ENCODE data around the gene MFSD12.
A peak's percentile ranks its signal among the peaks of the same experiment; 100 is the strongest.

The MFSD12 gene

GRCh38 chr19:3506384-3507340 is 50.7 kb downstream of the MFSD12 start:
- Histone ChIP-seq H3K4me2 (ENCODE audit: low read length, poor library complexity, severe bottlenecking) (peak overlapping the region; percentile 87), H3K79me1 (replicated peaks; ENCODE audit: low read length, poor library complexity, severe bottlenecking) (peaks cover 3% of the 10 kb centered on the region), H4K91ac (ENCODE audit: low read length) (peak overlapping the region; percentile 78), H4K8ac (ENCODE audit: low read length) (peak overlapping the region; percentile 43), H2BK15ac (ENCODE audit: low read depth, poor library complexity, severe bottlenecking) (peak overlapping the region; percentile 97), H3K14ac (ENCODE audit: low read length in 2 of 2) (peak overlapping the region; percentile 50 to 90), H3K4me1 (ENCODE audit: control insufficient read depth, insufficient read depth, low read depth, low read length) (peaks cover 38% of the 10 kb centered on the region), H3K4ac (ENCODE audit: low read depth in 1 of 2, low read length in 2 of 2) (peak overlapping the region; percentile 52 to 96), H2BK5ac (ENCODE audit: low read depth, low read length, poor library complexity, severe bottlenecking) (peak overlapping the region; percentile 58), H2BK12ac (ENCODE audit: low read length in 2 of 2) (peak overlapping the region in 1 of 2 experiments; percentile 67), H3K18ac (ENCODE audit: low read depth in 1 of 2, low read length in 2 of 2) (peak overlapping the region; percentile 81), H3K27ac (ENCODE audit: low read length, poor library complexity, severe bottlenecking) (peak overlapping the region; percentile 24), H3K4me3 (ENCODE audit: insufficient read depth in 1 of 2, low read depth in 1 of 2, low read length in 2 of 2) (peak overlapping the region; percentile 92 to 96), H2AFZ (ENCODE audit: low read depth, low read length) (no peak overlapping the region), H2AK5ac (ENCODE audit: low read length, severe bottlenecking) (no peak overlapping the region), H3K9me3 (ENCODE audit: control insufficient read depth, low read length) (no peaks in the 10 kb centered on the region), H3K27me3 (ENCODE audit: control insufficient read depth in 1 of 2, insufficient read depth in 1 of 2, low read length in 2 of 2) (no peaks in the 10 kb centered on the region), H3K23ac (ENCODE audit: low read length in 2 of 2) (peak overlapping the region in 1 of 2 experiments; percentile 61), H2BK120ac (ENCODE audit: low read depth, low read length) (peak overlapping the region; percentile 80), H3K36me3 (ENCODE audit: control insufficient read depth in 1 of 2, insufficient read depth in 2 of 2, low read depth in 1 of 2, low read length in 2 of 2) (peaks cover 19 to 30% of the 10 kb centered on the region in 2 experiments), H3K9ac (ENCODE audit: low read length) (peak overlapping the region; percentile 91)
- peak; percentile 38 for DNase-seq
- under 1% methylated on average over 52 of the region's 69 CpGs for WGBS

- peak within 1 kb of the TSS in 1 of 2 experiments; percentile 75 for H2BK12ac ChIP-seq (ENCODE audit: low read length in 2 of 2)
- peak within 1 kb of the TSS; percentile 97 for H3K9ac ChIP-seq (ENCODE audit: low read length)
- peaks cover 3% of the 10 kb centered on the region for H3K79me1 ChIP-seq (replicated peaks; ENCODE audit: low read length, poor library complexity, severe bottlenecking)
- H3K9me3 ChIP-seq (ENCODE audit: control insufficient read depth, low read length) = no peaks in the 10 kb centered on the region
- H3K4me2 ChIP-seq (ENCODE audit: low read length, poor library complexity, severe bottlenecking) = peak within 1 kb of the TSS; percentile 87
- H2BK15ac ChIP-seq (ENCODE audit: low read depth, poor library complexity, severe bottlenecking) = peak within 1 kb of the TSS; percentile 97
- peak within 1 kb of the TSS in 1 of 2 experiments; percentile 61 for H3K23ac ChIP-seq (ENCODE audit: low read length in 2 of 2)
- H3K36me3 ChIP-seq (ENCODE audit: control insufficient read depth in 1 of 2, insufficient read depth in 2 of 2, low read depth in 1 of 2, low read length in 2 of 2) = peaks cover 19 to 21% of the 10 kb centered on the region in 2 experiments
- H2AFZ ChIP-seq (ENCODE audit: low read depth, low read length) = peak within 1 kb of the TSS; percentile 97
- H2AK5ac ChIP-seq (ENCODE audit: low read length, severe bottlenecking) = no peak within 1 kb of the TSS
- H3K4me3 ChIP-seq (ENCODE audit: insufficient read depth in 1 of 2, low read depth in 1 of 2, low read length in 2 of 2) = peak within 1 kb of the TSS; percentile 96
- WGBS = 10% methylated on average over 43 of the region's 79 CpGs
- DNase-seq = peak; percentile 98
- peak within 1 kb of the TSS; percentile 62 to 96 for H3K4ac ChIP-seq (ENCODE audit: low read depth in 1 of 2, low read length in 2 of 2)
- peak within 1 kb of the TSS; percentile 81 to 99 for H3K18ac ChIP-seq (ENCODE audit: low read depth in 1 of 2, low read length in 2 of 2)
- H2BK120ac ChIP-seq (ENCODE audit: low read depth, low read length) = peak within 1 kb of the TSS; percentile 80
- peak within 1 kb of the TSS; percentile 94 for H4K91ac ChIP-seq (ENCODE audit: low read length)
- H3K14ac ChIP-seq (ENCODE audit: low read length in 2 of 2) = peak within 1 kb of the TSS; percentile 50 to 96
- no peaks in the 10 kb centered on the region for H3K27me3 ChIP-seq (ENCODE audit: control insufficient read depth in 1 of 2, insufficient read depth in 1 of 2, low read length in 2 of 2)
- H2BK5ac ChIP-seq (ENCODE audit: low read depth, low read length, poor library complexity, severe bottlenecking) = peak within 1 kb of the TSS; percentile 58
- peak within 1 kb of the TSS; percentile 88 for H4K8ac ChIP-seq (ENCODE audit: low read length)
- H3K27ac ChIP-seq (ENCODE audit: low read length, poor library complexity, severe bottlenecking) = peak within 1 kb of the TSS; percentile 67
- H3K4me1 ChIP-seq (ENCODE audit: control insufficient read depth, insufficient read depth, low read depth, low read length) = peaks cover 35% of the 10 kb centered on the region
Observed at GRCh38 chr19:3505598-3506383, 51.6 kb downstream of the MFSD12 start, which contains the start of gene FZR1. Gene FZR1, plus strand, starts transcription at chr19:3506311. Its CDS starts 16,679 bp downstream, at chr19:3522990.

- Histone ChIP-seq H2BK15ac (ENCODE audit: low read depth, poor library complexity, severe bottlenecking) (no peak overlapping the region), H3K4me1 (ENCODE audit: control insufficient read depth, insufficient read depth, low read depth, low read length) (peaks cover 32% of the 10 kb centered on the region), H3K14ac (ENCODE audit: low read length in 2 of 2) (no peak overlapping the region), H3K36me3 (ENCODE audit: control insufficient read depth in 1 of 2, insufficient read depth in 2 of 2, low read depth in 1 of 2, low read length in 2 of 2) (peaks cover 10% of the 10 kb centered on the region in 2 experiments), H3K18ac (ENCODE audit: low read depth in 1 of 2, low read length in 2 of 2) (no peak overlapping the region), H2BK5ac (ENCODE audit: low read depth, low read length, poor library complexity, severe bottlenecking) (no peak overlapping the region), H2BK12ac (ENCODE audit: low read length in 2 of 2) (peak overlapping the region in 1 of 2 experiments; percentile 80), H4K91ac (ENCODE audit: low read length) (no peak overlapping the region), H3K9ac (ENCODE audit: low read length) (no peak overlapping the region), H3K4me2 (ENCODE audit: low read length, poor library complexity, severe bottlenecking) (no peak overlapping the region), H2BK120ac (ENCODE audit: low read depth, low read length) (no peak overlapping the region), H3K27me3 (ENCODE audit: control insufficient read depth in 1 of 2, insufficient read depth in 1 of 2, low read length in 2 of 2) (no peaks in the 10 kb centered on the region), H3K4me3 (ENCODE audit: insufficient read depth in 1 of 2, low read depth in 1 of 2, low read length in 2 of 2) (peak overlapping the region in 1 of 2 experiments; percentile 96), H3K27ac (ENCODE audit: low read length, poor library complexity, severe bottlenecking) (no peak overlapping the region), H3K4ac (ENCODE audit: low read depth in 1 of 2, low read length in 2 of 2) (no peak overlapping the region), H2AK5ac (ENCODE audit: low read length, severe bottlenecking) (peak overlapping the region; percentile 52), H3K9me3 (ENCODE audit: control insufficient read depth, low read length) (no peaks in the 10 kb centered on the region), H3K23ac (ENCODE audit: low read length in 2 of 2) (no peak overlapping the region), H3K79me1 (replicated peaks; ENCODE audit: low read length, poor library complexity, severe bottlenecking) (peaks cover 3% of the 10 kb centered on the region), H2AFZ (ENCODE audit: low read depth, low read length) (no peak overlapping the region), H4K8ac (ENCODE audit: low read length) (no peak overlapping the region)
- 91% methylated on average over 5 of the region's 5 CpGs for WGBS
- DNase-seq = peak; percentile 68
Observed at GRCh38 chr19:3504735-3505134, 52.7 kb downstream of the MFSD12 start.
